Suprapubic skin (tissue), 3 donors: ENCODE measurements around the gene TBL2.

Source experiments
- CTCF ChIP-seq, 2 donors: fragments of 200-600 bp in 1 of 2; fragments of 450-650 bp in 1 of 2; sonication (generic) in 1 of 2; IDR thresholded peaks; one replicate each; pipeline ENCODE4 v1.5.1; 2016 to 2019; ENCODE audit warnings: antibody characterized with exemption in 2 of 2, mild to moderate bottlenecking in 1 of 2, moderate library complexity in 1 of 2
- POLR2A ChIP-seq, 2 donors: fragments of 450-650 bp; IDR thresholded peaks; one replicate each; pipeline ENCODE4 v1.6.1; 2017; ENCODE audit warnings: antibody characterized with exemption in 2 of 2, mild to moderate bottlenecking in 2 of 2, moderate library complexity in 2 of 2

DNA sequence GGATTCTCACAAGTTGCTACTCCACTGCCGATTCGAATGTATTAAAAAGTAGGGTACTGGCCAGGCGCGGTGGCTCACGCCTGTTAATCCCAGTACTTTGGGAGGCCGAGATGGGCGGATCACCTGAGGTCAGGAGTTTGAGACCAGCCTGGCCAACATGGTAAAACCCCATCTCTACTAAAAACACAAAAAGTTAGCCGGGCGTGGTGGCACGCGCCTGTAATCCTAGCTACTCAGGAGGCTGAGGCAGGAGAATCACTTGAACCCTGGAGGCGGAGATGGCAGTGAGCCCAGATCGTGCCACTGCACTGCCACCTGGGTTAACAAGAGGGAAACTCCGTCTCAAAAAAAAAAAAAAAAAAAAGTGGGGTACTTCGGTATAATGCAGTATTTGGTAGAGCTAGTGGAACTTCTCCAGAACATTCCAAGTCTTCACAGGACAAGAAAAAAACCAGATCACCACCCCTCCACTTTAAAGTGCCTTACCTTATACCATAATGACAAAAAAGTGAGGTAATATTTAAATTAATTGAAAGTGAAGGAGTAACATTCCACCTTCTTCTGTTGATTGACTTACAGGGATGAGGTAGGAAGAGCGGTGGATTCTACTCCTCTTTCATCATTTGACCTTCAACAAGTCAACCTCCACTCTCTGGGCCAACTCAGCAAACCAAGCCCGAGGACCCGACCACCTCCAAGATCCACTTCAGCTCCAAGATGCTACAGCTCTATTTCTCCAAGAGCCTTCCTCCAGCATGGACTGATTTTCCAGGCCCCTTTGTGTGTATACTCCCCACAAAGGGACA, 58.3 kb downstream of the TBL2 start:
- no peak for TF ChIP-seq CTCF (IDR thresholded peaks at IDR 0.05)
- TF ChIP-seq POLR2A (IDR thresholded peaks at IDR 0.05): no peak
